Activated CD4-positive, alpha-beta T cell treated with anti-CD3 and anti-CD28 coated beads for 1 hour (primary cell): Measurements from ENCODE around the gene MPC2.

Experiments
- DNase-seq: peaks from one replicate; pipeline ENCODE4 v3.0.0-alpha.2; 2020

The MPC2 gene

GRCh38 chr1:167936930-167937708 lies at the start of gene MPC2:
Gene MPC2 (minus strand): TSS chr1:167937072. CDS start chr1:167935841, 1,231 bp downstream.
- peak; percentile 15 for DNase-seq

GRCh38 chr1:167984886-167985489 lies 48.1 kb upstream of the MPC2 start:
- DNase-seq: no peak

- DNase-seq: no peak
Measured at GRCh38 chr1:167983797-167984420, 47.0 kb upstream of the MPC2 start.

GRCh38 chr1:167981933-167982332 lies 45.1 kb upstream of the MPC2 start:
- no peak for DNase-seq

GRCh38 chr1:167977245-167977644 lies 40.4 kb upstream of the MPC2 start:
- no peak for DNase-seq

- DNase-seq: no peak
Measured at GRCh38 chr1:167974698-167975097, 37.8 kb upstream of the MPC2 start.

- no peak for DNase-seq
Measured at GRCh38 chr1:167973832-167974231, 37.0 kb upstream of the MPC2 start.

- DNase-seq: no peak
Measured at GRCh38 chr1:167968569-167968968, 31.7 kb upstream of the MPC2 start.

GRCh38 chr1:167966050-167966449 lies 29.2 kb upstream of the MPC2 start:
- no peak for DNase-seq

- DNase-seq: no peak
Measured at GRCh38 chr1:167964646-167965045, 27.8 kb upstream of the MPC2 start.

GRCh38 chr1:167957710-167958109 lies 20.8 kb upstream of the MPC2 start:
- DNase-seq: no peak

- no peak for DNase-seq
Measured at GRCh38 chr1:167955915-167956314, 19.0 kb upstream of the MPC2 start.

- no peak for DNase-seq
Measured at GRCh38 chr1:167950569-167950968, 13.7 kb upstream of the MPC2 start.

- DNase-seq: no peak
Measured at GRCh38 chr1:167949785-167950184, 12.9 kb upstream of the MPC2 start.

- no peak for DNase-seq
Measured at GRCh38 chr1:167947733-167948132, 10.9 kb upstream of the MPC2 start.

- DNase-seq: no peak
Measured at GRCh38 chr1:167943541-167943940, 6.7 kb upstream of the MPC2 start.

- no peak for DNase-seq
Measured at GRCh38 chr1:167940264-167940663, 3.4 kb upstream of the MPC2 start.

GRCh38 chr1:167938080-167938636 lies 1.3 kb upstream of the MPC2 start:
- no peak for DNase-seq

- DNase-seq: no peak
Measured at GRCh38 chr1:167937709-167938010, 788 bp upstream of the MPC2 start.

GRCh38 chr1:167936068-167936929 lies 573 bp downstream of the MPC2 start, which contains the start of gene DCAF6:
Gene DCAF6 (plus strand): TSS chr1:167936683. CDS start chr1:167936912, 229 bp downstream.
- peak; percentile 96 for DNase-seq

- DNase-seq: no peak
Measured at GRCh38 chr1:167935216-167936067, 1.4 kb downstream of the MPC2 start.
